SK-N-SH (cell line): ENCODE measurements around the gene BNIPL. TPM values are rescaled to one million over a fixed set of nuclear protein-coding genes. Genes with fewer than 3 reads are reported as not detected.
A peak's percentile ranks its signal among the peaks of the same experiment; 100 is the strongest.

Source experiments
- CTCF ChIA-PET: fragments of 300-600, 350-600 bp; formaldehyde crosslinking; extraction: SDS; loops from one replicate; lab custom pipeline; 2021; lab: Yijun Ruan, JAX
- POLR2A ChIA-PET: fragments of 350-600 bp; sonication (Branson Sonifier 250); formaldehyde crosslinking; extraction: SDS; loops from one replicate; lab custom pipeline; 2020; ENCODE audit warnings: antibody characterized with exemption, inconsistent platforms; lab: Yijun Ruan, JAX
- DNase-seq: peaks from one replicate; pipeline ENCODE4 v3.0.0; 2012
- H2AFZ ChIP-seq: fragments of 200-600 bp; sonication (generic); 2 replicates; pipeline ENCODE4 v1.8.1; 2016; ENCODE audit warnings: antibody characterized with exemption, mild to moderate bottlenecking, low read depth
- H3F3A ChIP-seq: fragments of 200-600 bp; sonication (generic); replicated peaks from 2 replicates; pipeline ENCODE3; 2016; ENCODE audit warnings: antibody characterized with exemption, mild to moderate bottlenecking; ENCODE audit not compliant: insufficient read depth
- H3K27ac ChIP-seq, 2 experiments: fragments of 200-500 bp in 1 of 2; fragments of 200-600 bp in 1 of 2; sonication (Bioruptor generic) in 1 of 2; sonication (generic), shearing (Covaris generic) in 1 of 2; 2 replicates each; pipeline versions ENCODE4 v1.5.1 to v1.6.1; 2014 to 2016; ENCODE audit warnings: low read depth in 2 of 2, inconsistent platforms in 1 of 2, low read length in 1 of 2, mild to moderate bottlenecking in 1 of 2, mixed read lengths in 1 of 2
- H3K27me3 ChIP-seq: fragments of 200-600 bp; sonication (generic), shearing (Covaris generic); 2 replicates; pipeline ENCODE4 v1.6.1; 2016; ENCODE audit warnings: mixed run types; ENCODE audit not compliant: insufficient read depth
- H3K36me3 ChIP-seq, 2 experiments: fragments of 200-500 bp in 1 of 2; fragments of 200-600 bp in 1 of 2; sonication (Bioruptor generic) in 1 of 2; sonication (generic) in 1 of 2; replicated peaks in 1 of 2; 2 replicates each; pipeline versions ENCODE3 to v1.5.1; 2014 to 2016; ENCODE audit warnings: low read length in 1 of 2, mild to moderate bottlenecking in 1 of 2; ENCODE audit not compliant: insufficient read depth in 2 of 2, control insufficient read depth in 1 of 2
- H3K4me1 ChIP-seq, 2 experiments: fragments of 200-500 bp in 1 of 2; fragments of 200-600 bp in 1 of 2; sonication (Bioruptor generic) in 1 of 2; sonication (generic), shearing (Covaris generic) in 1 of 2; 2 replicates each; pipeline versions ENCODE4 v1.5.1 to v1.6.1; 2014 to 2016; ENCODE audit warnings: low read depth in 1 of 2, low read length in 1 of 2, mixed run types in 1 of 2; ENCODE audit not compliant: insufficient read depth in 2 of 2, control insufficient read depth in 1 of 2
- H3K4me2 ChIP-seq: fragments of 200-600 bp; sonication (generic), shearing (Covaris generic); 2 replicates; pipeline ENCODE4 v1.6.1; 2017; ENCODE audit warnings: mixed run types
- H3K4me3 ChIP-seq, 2 experiments: fragments of 200-500 bp in 1 of 2; fragments of 200-600 bp in 1 of 2; sonication (Bioruptor generic) in 1 of 2; sonication (generic), shearing (Covaris generic) in 1 of 2; 2 replicates each; pipeline versions ENCODE4 v1.5.1 to v1.8.1; 2014 to 2016; ENCODE audit warnings: low read depth in 2 of 2, inconsistent platforms in 1 of 2, low read length in 1 of 2, mild to moderate bottlenecking in 1 of 2, mixed read lengths in 1 of 2, moderate library complexity in 1 of 2
- H3K79me2 ChIP-seq: fragments of 200-600 bp; sonication (generic); 2 replicates; pipeline ENCODE4 v1.8.1; 2017; ENCODE audit warnings: mild to moderate bottlenecking; ENCODE audit not compliant: insufficient read depth
- H3K9ac ChIP-seq: fragments of 200-600 bp; sonication (generic); 2 replicates; pipeline ENCODE4 v1.6.1; 2017; ENCODE audit warnings: mixed run types
- H3K9me2 ChIP-seq: fragments of 200-600 bp; sonication (generic); 2 replicates; pipeline ENCODE4 v1.6.1; 2017; ENCODE audit warnings: mixed run types
- H3K9me3 ChIP-seq: fragments of 200-600 bp; sonication (generic); 2 replicates; pipeline ENCODE4 v1.6.1; 2017; ENCODE audit warnings: mixed run types, mild to moderate bottlenecking, moderate library complexity
- H4K20me1 ChIP-seq: fragments of 200-600 bp; sonication (generic); 2 replicates; pipeline ENCODE4 v1.6.1; 2017; ENCODE audit warnings: mild to moderate bottlenecking, mixed run types; ENCODE audit not compliant: insufficient read depth
- CHD2 ChIP-seq: fragments of 150-350 bp; IDR thresholded peaks from 2 replicates; pipeline ENCODE4 v1.6.1; 2018; ENCODE audit warnings: low read length; ENCODE audit not compliant: partially characterized antibody
- CTCF ChIP-seq: fragments of 200-600 bp; sonication (generic); IDR thresholded peaks from 2 replicates; pipeline ENCODE4 v1.6.1; 2017; ENCODE audit warnings: antibody characterized with exemption, mild to moderate bottlenecking, moderate library complexity
- EP300 ChIP-seq, 2 experiments: IDR thresholded peaks; 2 replicates each; pipeline versions ENCODE4 v1.4.0 to v1.6.1; 2012; ENCODE audit warnings: borderline replicate concordance in 1 of 2, low read depth in 1 of 2, low read length in 1 of 2
- FOSL2 ChIP-seq: IDR thresholded peaks from 2 replicates; pipeline ENCODE4 v1.4.0; 2012; ENCODE audit warnings: low read depth, mild to moderate bottlenecking, moderate library complexity, borderline replicate concordance
- GATA2 ChIP-seq: sonication (generic); formaldehyde crosslinking; IDR thresholded peaks from 2 replicates; pipeline ENCODE4 v1.5.0; 2020; ENCODE audit warnings: mild to moderate bottlenecking, missing genetic modification reagents
- IRF3 ChIP-seq: fragments of 150-350 bp; IDR thresholded peaks from 2 replicates; pipeline ENCODE4 v1.6.1; 2016; ENCODE audit warnings: mild to moderate bottlenecking, low read depth, low read length
- MAX ChIP-seq: IDR thresholded peaks from 2 replicates; pipeline ENCODE4 v1.4.0; 2012; ENCODE audit warnings: low read depth
- MXI1 ChIP-seq: IDR thresholded peaks from 2 replicates; pipeline ENCODE4 v1.6.1; 2012; ENCODE audit warnings: mild to moderate bottlenecking, low read depth, low read length, improper control_type of control experiment
- PBX3 ChIP-seq: IDR thresholded peaks from 2 replicates; pipeline ENCODE4; 2012
- POLR2AphosphoS5 ChIP-seq: IDR thresholded peaks from 2 replicates; pipeline ENCODE4 v1.6.1; 2012; ENCODE audit warnings: low read depth, low read length
- RAD21 ChIP-seq: IDR thresholded peaks from 2 replicates; pipeline ENCODE4 v1.6.1; 2012; ENCODE audit warnings: mild to moderate bottlenecking, low read length
- RCOR1 ChIP-seq: fragments of 150-350 bp; IDR thresholded peaks from 2 replicates; pipeline ENCODE4 v1.6.1; 2017; ENCODE audit warnings: antibody characterized with exemption, low read length
- RFX5 ChIP-seq: IDR thresholded peaks from 2 replicates; pipeline ENCODE4 v1.6.1; 2012; ENCODE audit warnings: mild to moderate bottlenecking, improper control_type of control experiment, low read length
- SIN3A ChIP-seq: IDR thresholded peaks from 2 replicates; pipeline ENCODE4 v1.6.1; 2012; ENCODE audit warnings: low read depth, mild to moderate bottlenecking, low read length, moderate library complexity, borderline replicate concordance
- SMC3 ChIP-seq: IDR thresholded peaks from 2 replicates; pipeline ENCODE4 v1.6.1; 2012; ENCODE audit warnings: low read depth, low read length, improper control_type of control experiment
- TEAD4 ChIP-seq: IDR thresholded peaks from 2 replicates; pipeline ENCODE4 v1.4.0; 2012; ENCODE audit warnings: mild to moderate bottlenecking, borderline replicate concordance; ENCODE audit not compliant: insufficient read depth
- ZBTB33 ChIP-seq: IDR thresholded peaks from 2 replicates; pipeline ENCODE4 v1.4.0; 2012; ENCODE audit warnings: low read depth, borderline replicate concordance
- WGBS: methylation state at CpG from one replicate; pipeline ENCODE4 v1.1.6; 2017; ENCODE audit warnings: low lambda C conversion rate; 5-methylcytosine and 5-hydroxymethylcytosine counted together
- polyA plus RNA-seq, 3 experiments: library from polyadenylated mRNA; depleted of rRNA; stranded (reverse); fragments of >200 nt; gene quantifications; 2 replicates each; pipeline ENCODE4 v1.2.3, GENCODE V29; 2012

Gene BNIPL
- polyA plus RNA-seq, 1 of the 3 experiments (the other 2 are of a cell fraction), result 0.12 TPM

- TF ChIP-seq CTCF, result peak; percentile 68
Observed at GRCh38 chr1:151059109-151060006, 23.0 kb downstream of the BNIPL start, which contains the start of gene CDC42SE1 (continued).

GRCh38 chr1:151060007-151060656 lies 23.7 kb downstream of the BNIPL start, which contains the start of gene MLLT11:
TSS of gene MLLT11 (plus strand) at chr1:151060397. CDS start at chr1:151067225, 6,828 bp downstream.
- H3K27ac ChIP-seq, result peak within 1 kb of the TSS; percentile 99
- peaks cover 27% of the 10 kb centered on the region for H3F3A ChIP-seq
- H3K79me2 ChIP-seq, result peaks cover 100% of the 10 kb centered on the region
- peak within 1 kb of the TSS; percentile 91 for H3K4me2 ChIP-seq
- no peaks in the 10 kb centered on the region for H3K9me3 ChIP-seq
- peaks cover 18 to 32% of the 10 kb centered on the region in 2 experiments for H3K4me1 ChIP-seq
- peak within 1 kb of the TSS; percentile 93 for H3K9ac ChIP-seq
- H3K36me3 ChIP-seq, result peaks cover 17 to 24% of the 10 kb centered on the region in 2 experiments
- peaks cover 46% of the 10 kb centered on the region for H4K20me1 ChIP-seq
- H3K27me3 ChIP-seq, result no peaks in the 10 kb centered on the region
- peak within 1 kb of the TSS; percentile 83 for H2AFZ ChIP-seq
- ChIA-PET POLR2A (interaction anchor here (0.6 to 2.9 kb wide), 6 partner anchors 9 to 82 kb away, joined by 3 to 24 read pairs (median 4); partner anchors contain the start of genes C1orf56 and MINDY1), CTCF (interaction anchor here (0.6 to 7.4 kb wide), 12 partner anchors 12 to 493 kb away, joined by 3 to 67 read pairs (median 4); partner anchors contain the start of genes C1orf56, GABPB2 and MINDY1)
- DNase-seq, result peak; percentile 86
- WGBS, result 1% methylated on average over 15 of the region's 15 CpGs
- peak within 1 kb of the TSS; percentile 79 to 81 for H3K4me3 ChIP-seq
- H3K9me2 ChIP-seq, result no peaks in the 10 kb centered on the region
- TF ChIP-seq POLR2AphosphoS5 (peak; percentile 93), MAX (peak; percentile 40; the same call in 1 of the 2 replicates), PBX3 (peak; percentile 93), MXI1 (peak; percentile 87), FOSL2 (no peak), CHD2 (peak; percentile 93), IRF3 (no peak), CTCF (peak; percentile 29; the same call in 1 of the 2 replicates), GATA2 (peak; percentile 41; the same call in 1 of the 2 replicates), TEAD4 (no peak), RFX5 (peak; percentile 77), RAD21 (no peak), ZBTB33 (0 out of 2 replicates have a peak, but pooled peaks have one; percentile 18), EP300 (IDR thresholded peaks at IDR 0.05; ENCODE audit: borderline replicate concordance in 1 of 2, low read depth in 1 of 2, low read length in 1 of 2) (peak; percentile 41 to 86; a peak in 3 of 4 replicates), RCOR1 (peak; percentile 53; the same call in 1 of the 2 replicates), SMC3 (no peak), SIN3A (peak; percentile 94)
